ENCODE data around the gene GOLGA2. TPM values are rescaled to one million over a fixed set of nuclear protein-coding genes. Genes with fewer than 3 reads are reported as not detected.
A peak's percentile ranks its signal among the peaks of the same experiment; 100 is the strongest.

GOLGA2 gene
- total RNA-seq, 1 experiment from 2014 or later = 51.0 TPM

DNA sequence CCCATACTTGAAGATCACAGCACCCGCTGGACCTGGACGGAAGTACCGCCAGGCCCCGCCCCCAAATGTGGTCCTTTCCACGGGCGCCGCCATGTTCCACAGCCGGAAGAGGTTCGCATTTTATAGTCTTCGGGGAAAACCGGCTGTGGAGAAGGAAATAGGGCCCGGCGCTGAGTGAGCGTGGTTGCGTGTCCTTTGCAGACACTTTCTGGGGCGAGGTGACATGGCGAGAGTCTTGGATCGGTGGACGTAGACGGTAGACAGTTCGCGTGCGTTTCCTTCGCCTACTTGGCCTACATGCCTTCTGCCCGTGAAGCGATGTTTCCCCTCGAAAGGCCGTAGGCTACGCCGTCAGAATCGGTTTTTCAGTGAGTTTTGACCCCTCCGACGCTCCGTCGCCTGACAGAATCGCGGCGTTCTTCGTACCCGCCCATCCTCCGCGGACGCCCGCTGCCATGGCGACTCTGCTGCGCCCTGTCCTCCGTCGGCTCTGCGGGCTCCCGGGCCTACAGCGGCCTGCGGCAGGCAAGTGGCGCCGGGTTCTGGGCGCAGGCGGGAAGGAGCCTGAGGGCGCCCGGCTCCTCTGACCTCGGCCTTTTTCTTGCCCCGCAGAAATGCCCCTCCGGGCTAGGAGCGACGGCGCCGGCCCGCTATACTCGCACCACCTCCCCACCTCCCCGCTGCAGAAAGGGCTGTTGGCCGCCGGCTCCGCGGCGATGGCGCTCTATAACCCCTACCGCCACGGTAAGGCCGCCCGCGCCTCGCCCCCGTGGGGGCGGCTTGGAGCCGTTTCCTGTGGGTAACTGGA lies 46.8 kb upstream of the GOLGA2 start, which contains the start of the genes COQ4 and TRUB2:
TSS of gene COQ4 (plus strand) at position 436 of the 808 bp plus-strand sequence. CDS start at position 456, 20 bp downstream.
TSS of gene TRUB2 (minus strand) at position 44 of the 808 bp plus-strand sequence. CDS start at position 5, 39 bp downstream.
- Histone ChIP-seq H4K5ac (ENCODE audit: insufficient read length, low read depth, low read length) (no peak within 1 kb of the TSS), H2BK12ac (ENCODE audit: insufficient read length, low read depth, low read length) (no peak within 1 kb of the TSS), H4K91ac (ENCODE audit: insufficient read length, low read depth, low read length) (no peak within 1 kb of the TSS), H3K79me2 (ENCODE audit: insufficient read depth, low read length) (peaks cover 2% of the 10 kb centered on the region; the same call in 1 of the 2 replicates), H4K8ac (replicated peaks; ENCODE audit: insufficient read length, low read depth, low read length) (peak within 1 kb of the TSS; percentile 93), H3K4me1 (ENCODE audit: insufficient read depth, low read length) (no peaks in the 10 kb centered on the region), H2BK120ac (ENCODE audit: low read depth, low read length, poor library complexity, severe bottlenecking) (no peak within 1 kb of the TSS), H2BK5ac (ENCODE audit: insufficient read length, low read length) (no peak within 1 kb of the TSS), H3K23ac (ENCODE audit: insufficient read length, low read depth, low read length) (no peak within 1 kb of the TSS), H3K9ac (ENCODE audit: extremely low read depth, insufficient read length, low read length) (peak within 1 kb of the TSS; percentile 90), H2AFZ (ENCODE audit: low read length) (peak within 1 kb of the TSS; percentile 49), H3K9me3 (ENCODE audit: control insufficient read depth, low read depth, low read length) (no peaks in the 10 kb centered on the region), H2BK20ac (ENCODE audit: low read depth, low read length, poor library complexity, severe bottlenecking) (no peak within 1 kb of the TSS), H3K27me3 (ENCODE audit: insufficient read depth, low read length) (no peaks in the 10 kb centered on the region), H4K20me1 (ENCODE audit: control insufficient read depth, insufficient read depth, insufficient read length) (no peaks in the 10 kb centered on the region), H3K14ac (ENCODE audit: insufficient read depth, low read length) (no peak within 1 kb of the TSS), H3K4ac (ENCODE audit: low read depth, low read length) (no peak within 1 kb of the TSS), H3K27ac (ENCODE audit: insufficient read length, low read depth, low read length) (peak within 1 kb of the TSS; percentile 3), H3K79me1 (ENCODE audit: insufficient read depth, low read depth, low read length, poor library complexity, severe bottlenecking) (peaks cover 3% of the 10 kb centered on the region), H3K18ac (ENCODE audit: insufficient read length, low read depth, low read length) (peak within 1 kb of the TSS; percentile 83), H3T11ph (ENCODE audit: low read length) (no peak within 1 kb of the TSS), H3K23me2 (ENCODE audit: insufficient read length, low read depth, low read length, poor library complexity, severe bottlenecking) (peaks cover 7% of the 10 kb centered on the region), H2AK5ac (ENCODE audit: insufficient read length, low read length) (no peak within 1 kb of the TSS), H2BK15ac (ENCODE audit: low read depth, low read length) (no peak within 1 kb of the TSS), H3K4me2 (ENCODE audit: insufficient read depth, insufficient read length, low read length) (peak within 1 kb of the TSS; percentile 47), H3K56ac (ENCODE audit: insufficient read length, low read depth, low read length) (no peak within 1 kb of the TSS)
- DNase-seq = peak; percentile 93
- no CpG with 5 or more reads among the region's 83 CpGs for WGBS (ENCODE audit: extremely low coverage, insufficient read length, low lambda C conversion rate)
- peaks cover 6 to 12% of the 10 kb centered on the region in 2 experiments for H3K4me1 Mint-ChIP-seq
- no peaks in the 10 kb centered on the region for H3K27me3 Mint-ChIP-seq (ENCODE audit: low read depth)
- TF ChIP-seq, protein P1, sequence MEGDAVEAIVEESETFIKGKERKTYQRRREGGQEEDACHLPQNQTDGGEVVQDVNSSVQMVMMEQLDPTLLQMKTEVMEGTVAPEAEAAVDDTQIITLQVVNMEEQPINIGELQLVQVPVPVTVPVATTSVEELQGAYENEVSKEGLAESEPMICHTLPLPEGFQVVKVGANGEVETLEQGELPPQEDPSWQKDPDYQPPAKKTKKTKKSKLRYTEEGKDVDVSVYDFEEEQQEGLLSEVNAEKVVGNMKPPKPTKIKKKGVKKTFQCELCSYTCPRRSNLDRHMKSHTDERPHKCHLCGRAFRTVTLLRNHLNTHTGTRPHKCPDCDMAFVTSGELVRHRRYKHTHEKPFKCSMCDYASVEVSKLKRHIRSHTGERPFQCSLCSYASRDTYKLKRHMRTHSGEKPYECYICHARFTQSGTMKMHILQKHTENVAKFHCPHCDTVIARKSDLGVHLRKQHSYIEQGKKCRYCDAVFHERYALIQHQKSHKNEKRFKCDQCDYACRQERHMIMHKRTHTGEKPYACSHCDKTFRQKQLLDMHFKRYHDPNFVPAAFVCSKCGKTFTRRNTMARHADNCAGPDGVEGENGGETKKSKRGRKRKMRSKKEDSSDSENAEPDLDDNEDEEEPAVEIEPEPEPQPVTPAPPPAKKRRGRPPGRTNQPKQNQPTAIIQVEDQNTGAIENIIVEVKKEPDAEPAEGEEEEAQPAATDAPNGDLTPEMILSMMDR (conservative IDR thresholded peaks at IDR 0.05) = no peak
- no peaks in the 10 kb centered on the region; a peak in 1 of 5 replicates for H3K9me3 Mint-ChIP-seq
- peak within 1 kb of the TSS; percentile 98 to 99 for H3K4me3 Mint-ChIP-seq
- H3K36me3 Mint-ChIP-seq (ENCODE audit: insufficient read depth in 1 of 3, low read depth in 3 of 3) = peaks cover 0 to 23% (median 14%) of the 10 kb centered on the region in 3 experiments; a peak in 6 of 7 replicates
- peak within 1 kb of the TSS; percentile 97 to 100 (median 99) for H3K27ac Mint-ChIP-seq
